Glomerular visceral epithelial cell (primary cell): ENCODE results near the gene C1orf226.
"Not testable (repeated sequence)": the region's sequence is repeated elsewhere in the genome, so short reads cannot be mapped to it uniquely, and the experiment has no call there.

Source experiments
- DNase-seq: peaks from one replicate; pipeline ENCODE4 v3.0.0-alpha.2; 2016; ENCODE audit errors: extremely low spot score

Gene C1orf226

DNA sequence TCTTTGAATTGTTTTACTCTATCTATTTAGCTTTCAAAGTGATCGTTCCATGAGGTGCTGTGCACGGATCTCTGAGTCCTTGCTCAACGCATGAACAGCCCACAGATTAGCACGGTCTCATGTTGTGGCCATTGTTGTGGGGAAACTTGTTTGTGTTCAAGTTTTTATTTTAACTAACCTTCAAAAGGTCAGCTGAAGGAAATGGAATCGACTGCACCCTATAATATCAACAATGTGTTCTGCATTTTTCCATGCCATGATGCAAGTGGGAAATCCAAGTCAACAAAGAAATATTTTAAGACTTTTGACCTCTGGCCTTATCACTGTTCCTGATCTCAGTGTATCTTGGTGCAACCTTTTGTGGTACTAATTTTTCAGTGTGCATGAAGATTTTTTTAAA lies 24.3 kb downstream of the C1orf226 start:
- DNase-seq = no peak

DNA sequence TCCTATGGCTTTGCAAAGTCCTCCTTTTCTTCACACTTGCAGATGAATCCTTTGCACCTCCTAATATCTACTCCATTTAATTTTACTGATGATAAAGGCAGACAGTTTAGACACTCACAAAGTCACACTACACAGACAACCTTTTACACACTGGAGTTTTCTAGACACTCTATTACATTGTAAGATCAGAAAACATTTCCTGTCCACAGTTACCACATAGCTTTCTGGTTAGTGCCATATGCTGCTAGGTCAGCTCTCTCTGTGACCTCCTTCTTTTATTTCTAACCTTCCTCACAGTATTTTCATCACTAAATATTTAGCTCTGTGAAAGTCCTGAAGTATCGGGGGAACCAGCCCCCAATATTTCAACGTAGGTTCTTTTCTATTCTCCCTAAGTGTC lies 25.3 kb downstream of the C1orf226 start:
- DNase-seq = no peak

DNA sequence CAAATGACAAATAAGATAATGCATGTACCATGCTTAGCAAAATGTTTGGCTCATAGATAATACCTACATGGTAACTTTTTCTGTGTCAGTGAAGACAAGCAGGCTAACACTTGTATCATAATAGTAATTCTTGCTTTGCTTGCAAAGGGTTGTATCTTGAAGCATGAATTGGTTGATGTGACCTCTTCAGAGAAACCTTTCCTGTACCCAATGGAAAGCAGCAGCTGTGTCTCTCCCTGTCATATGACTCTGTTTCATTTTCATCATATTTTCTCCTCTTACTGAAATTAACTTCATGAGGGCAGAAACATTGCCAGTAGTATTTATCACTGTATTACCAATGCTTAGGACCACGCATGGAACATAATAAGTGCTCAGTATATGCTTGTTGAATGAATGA lies 26.0 kb downstream of the C1orf226 start:
- DNase-seq = no peak

DNA sequence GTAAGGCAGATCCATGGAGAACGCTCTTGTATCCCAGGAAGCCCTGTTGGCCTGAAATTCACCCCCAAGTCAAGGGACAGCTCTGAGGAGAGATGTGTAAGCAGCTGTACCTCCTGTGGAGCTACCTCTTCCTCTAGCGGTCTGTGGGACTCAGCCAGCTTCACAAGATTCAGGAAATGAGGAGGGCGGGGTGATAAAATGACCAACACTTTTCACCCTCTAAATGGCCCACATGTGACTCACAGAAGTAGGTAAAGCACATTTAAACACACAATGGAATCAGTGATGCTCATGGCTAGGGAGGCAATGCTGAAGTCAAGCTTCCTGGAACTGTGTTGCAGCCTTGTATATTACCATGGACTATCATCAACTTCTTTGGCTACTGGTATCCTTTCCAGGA lies 30.5 kb downstream of the C1orf226 start, which contains the start of gene SH2D1B:
SH2D1B (minus strand) TSS at position 135 of the 400 bp plus-strand sequence; CDS start at position 15, 120 bp downstream.
- DNase-seq = no peak

DNA sequence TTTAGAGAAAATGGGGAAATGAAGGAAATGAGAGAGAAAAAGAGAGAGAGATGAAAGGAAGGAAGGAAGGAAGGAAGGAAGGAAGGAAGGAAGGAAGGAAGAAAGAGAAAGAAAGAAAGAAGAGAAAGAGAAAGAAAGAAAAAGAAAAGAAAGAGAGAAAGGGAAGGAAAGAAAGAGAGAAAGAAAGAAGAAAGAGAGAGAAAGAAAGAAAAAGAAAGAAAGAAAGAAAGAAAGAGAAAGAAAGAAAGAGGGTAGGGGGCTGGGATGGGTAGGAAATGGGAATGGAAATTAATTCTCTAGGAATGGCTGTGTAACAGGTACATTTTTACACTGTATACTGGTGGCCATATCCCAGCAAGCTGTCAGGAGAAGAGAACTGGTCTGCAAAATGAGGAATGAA lies 34.7 kb downstream of the C1orf226 start:
- no peak for DNase-seq

DNA sequence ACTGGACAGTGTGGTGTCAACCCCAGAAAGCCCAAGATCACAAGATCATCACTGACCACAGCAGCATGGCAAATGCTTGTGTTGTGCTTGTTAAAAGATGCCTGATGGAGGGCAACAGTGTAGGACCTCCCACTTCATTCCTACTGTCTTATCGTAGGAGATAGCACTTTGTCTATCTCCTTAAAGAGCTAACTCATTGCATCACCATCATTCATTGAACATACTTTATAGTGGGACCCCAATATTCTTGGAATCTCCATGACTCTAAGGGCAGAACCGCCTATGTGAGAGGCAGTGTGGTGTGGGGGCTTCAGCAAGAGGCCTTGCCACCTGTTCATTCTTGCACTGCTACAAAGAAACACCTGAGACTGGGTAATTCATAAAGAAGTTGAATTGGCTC lies 35.4 kb downstream of the C1orf226 start:
- DNase-seq = no peak

DNA sequence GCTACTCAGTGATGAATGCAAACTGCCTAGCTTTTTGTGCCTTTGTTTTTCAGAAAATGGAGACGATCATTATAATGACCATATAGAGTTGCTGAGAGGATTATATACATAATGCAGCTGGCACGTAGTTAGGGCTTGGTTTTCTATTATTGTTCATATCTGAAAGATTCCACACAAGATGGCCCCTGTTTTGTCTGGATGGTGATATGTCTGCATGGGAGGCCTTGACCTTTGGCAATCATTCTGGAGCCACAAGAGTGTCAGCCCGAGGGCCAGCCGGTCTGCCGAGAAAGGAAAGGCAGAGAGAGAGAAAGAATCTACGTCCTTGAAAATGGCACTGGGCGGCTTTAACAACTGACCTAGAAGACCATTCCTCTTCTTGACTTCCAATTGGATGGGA lies 36.1 kb downstream of the C1orf226 start:
- no peak for DNase-seq

DNA sequence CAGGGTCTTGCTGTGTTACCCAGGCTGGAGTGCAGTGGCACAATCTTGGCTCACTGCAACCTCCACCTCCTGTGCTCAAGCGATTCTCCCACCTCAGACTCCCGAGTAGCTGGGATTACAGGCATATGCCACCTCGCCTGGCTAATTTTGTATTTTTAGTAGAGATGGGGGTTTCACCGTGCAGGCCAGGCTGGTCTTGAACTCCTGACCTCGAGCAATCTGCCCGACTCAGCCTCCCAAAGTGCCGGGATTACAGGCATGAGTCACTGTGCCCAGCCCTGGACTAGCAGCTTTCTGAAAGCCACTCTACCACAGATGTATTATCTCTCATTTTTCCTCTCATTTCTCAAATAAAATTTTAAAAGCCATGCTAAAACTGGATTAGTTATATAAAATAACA lies 37.1 kb downstream of the C1orf226 start:
- DNase-seq = not testable (repeated sequence)

DNA sequence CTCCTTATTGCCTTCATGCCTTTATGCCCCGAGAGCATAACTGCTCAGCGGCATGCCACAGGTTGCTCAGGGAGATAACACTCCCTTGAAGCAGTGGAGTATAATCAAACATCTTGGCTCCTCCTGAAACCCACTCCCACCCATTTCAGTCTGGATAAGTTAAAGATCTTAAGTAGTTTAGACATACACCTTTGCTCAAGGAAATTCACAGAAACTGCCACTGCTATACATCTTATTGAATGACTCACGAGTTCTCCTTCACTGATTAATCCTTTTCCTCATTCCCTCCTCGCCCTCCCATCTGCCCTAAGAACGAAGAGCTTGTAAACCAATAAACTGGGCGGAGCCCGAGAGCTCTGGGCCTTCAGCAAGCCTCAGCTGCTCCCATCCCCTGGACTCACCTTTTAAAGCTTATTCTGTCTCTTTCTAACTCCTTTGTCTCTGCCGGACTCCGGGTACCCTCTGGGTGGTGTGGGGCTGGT lies 38.0 kb downstream of the C1orf226 start:
- DNase-seq = not testable (repeated sequence)

DNA sequence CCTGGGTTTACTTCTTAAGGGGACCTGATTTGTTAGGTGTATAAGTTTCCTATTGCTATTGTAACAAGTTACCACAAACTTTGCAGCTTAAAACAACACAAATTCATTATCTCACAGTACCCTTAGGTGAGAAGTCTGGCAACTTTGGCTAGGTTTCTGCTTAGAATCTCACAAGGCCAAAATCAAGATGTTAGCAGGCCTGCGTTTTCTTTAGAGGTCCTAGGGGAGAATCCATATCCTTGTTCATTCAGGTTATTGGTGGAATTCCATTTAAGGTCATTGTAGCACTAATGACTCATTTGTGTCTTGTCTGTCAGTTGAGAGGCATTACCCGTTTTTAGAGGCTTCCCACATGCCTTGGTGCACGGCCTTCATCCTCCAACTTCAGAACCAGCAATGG lies 38.6 kb downstream of the C1orf226 start:
- no peak for DNase-seq

DNA sequence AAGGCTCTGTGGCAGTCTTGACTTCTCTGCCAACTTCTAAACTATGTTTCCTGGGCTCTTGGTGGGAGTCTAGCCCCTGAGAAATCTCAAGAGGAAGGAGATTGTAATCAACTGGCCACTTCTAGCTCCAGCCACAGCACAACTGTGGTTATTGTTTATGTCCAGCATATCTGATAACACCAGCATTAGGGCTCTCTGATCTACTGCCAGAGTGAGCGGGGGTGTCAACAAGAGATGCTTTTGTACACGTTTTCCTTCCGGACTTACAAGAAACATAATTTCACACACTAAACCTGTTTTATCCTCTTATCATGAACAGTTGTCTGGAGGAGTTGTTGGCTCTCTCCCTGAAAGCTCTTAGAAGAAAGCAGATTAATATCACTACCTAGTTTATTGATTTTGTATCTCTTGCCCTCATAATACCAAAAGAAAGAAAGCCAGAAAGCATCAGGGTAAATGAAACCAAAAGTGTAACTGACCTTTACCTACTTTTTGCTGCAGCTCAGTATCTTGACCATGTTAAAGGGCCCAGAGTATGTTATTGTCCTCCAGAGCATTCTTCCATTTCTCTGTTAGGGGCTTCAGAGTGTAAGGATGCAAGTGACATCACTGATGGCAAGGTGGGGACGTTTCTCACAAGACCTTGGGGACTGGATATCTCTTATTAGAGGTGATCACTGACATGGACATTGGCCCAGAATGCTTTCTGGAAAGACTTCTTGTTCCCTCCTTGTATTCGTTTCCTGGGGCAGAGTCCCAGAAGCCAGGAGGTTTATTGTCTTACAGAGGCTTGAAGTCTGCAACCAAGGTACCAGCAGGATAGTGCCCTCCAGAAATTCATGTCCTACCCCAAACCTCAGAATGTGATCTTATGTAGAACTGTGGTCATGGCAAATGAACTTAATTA lies 40.0 kb downstream of the C1orf226 start:
- no peak for DNase-seq

DNA sequence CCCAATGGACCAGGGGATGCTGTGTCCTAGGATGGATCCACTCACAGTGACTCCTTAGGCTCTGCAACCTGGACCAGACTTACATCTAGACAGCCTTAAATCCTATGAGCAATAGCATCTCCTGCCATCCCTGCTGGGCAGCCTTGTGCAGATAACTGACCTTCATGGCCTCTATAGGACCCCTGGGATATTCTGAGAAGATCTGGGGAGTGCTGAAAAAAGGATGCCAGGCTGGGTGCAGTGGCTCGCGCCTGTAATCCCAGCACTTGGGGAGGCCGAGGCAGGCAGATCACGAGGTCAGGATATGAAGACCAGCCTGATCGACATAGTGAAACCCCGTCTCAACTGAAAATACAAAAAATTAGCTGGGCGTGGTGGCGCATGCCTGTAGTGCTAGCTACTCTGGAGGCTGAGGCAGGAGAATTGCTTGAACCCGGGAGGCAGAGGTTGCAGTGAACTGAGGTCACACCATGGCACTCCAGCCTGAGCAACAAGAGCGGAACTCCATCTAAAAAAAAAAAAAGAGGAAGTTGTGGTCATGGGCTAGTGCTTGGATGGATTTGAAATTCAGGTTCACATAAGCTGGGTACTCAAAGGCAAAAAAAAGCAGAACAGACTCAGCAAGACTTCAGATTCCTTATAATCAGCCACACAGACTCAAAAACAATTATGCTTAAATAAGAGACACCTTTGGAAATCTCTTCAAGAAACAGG lies 41.3 kb downstream of the C1orf226 start:
- DNase-seq = no peak

DNA sequence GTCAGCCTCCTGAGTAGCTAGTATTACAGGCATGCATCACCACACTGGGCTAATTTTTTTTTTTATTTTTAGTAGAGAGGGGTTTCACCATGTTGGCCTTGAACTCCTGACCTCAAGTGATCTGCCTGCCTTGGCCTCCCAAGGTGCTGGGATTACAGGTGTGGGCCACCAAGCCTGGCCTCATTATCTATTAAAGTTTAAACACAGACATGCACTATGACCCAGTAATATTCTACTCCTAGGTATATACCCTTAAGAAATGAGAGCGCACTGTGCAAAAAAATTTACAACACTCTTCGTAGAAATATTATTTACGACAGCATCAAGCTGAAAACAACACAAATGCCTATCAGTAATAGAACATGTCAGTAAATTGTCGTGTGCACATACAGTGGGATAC lies 49.1 kb downstream of the C1orf226 start:
- DNase-seq = no peak

DNA sequence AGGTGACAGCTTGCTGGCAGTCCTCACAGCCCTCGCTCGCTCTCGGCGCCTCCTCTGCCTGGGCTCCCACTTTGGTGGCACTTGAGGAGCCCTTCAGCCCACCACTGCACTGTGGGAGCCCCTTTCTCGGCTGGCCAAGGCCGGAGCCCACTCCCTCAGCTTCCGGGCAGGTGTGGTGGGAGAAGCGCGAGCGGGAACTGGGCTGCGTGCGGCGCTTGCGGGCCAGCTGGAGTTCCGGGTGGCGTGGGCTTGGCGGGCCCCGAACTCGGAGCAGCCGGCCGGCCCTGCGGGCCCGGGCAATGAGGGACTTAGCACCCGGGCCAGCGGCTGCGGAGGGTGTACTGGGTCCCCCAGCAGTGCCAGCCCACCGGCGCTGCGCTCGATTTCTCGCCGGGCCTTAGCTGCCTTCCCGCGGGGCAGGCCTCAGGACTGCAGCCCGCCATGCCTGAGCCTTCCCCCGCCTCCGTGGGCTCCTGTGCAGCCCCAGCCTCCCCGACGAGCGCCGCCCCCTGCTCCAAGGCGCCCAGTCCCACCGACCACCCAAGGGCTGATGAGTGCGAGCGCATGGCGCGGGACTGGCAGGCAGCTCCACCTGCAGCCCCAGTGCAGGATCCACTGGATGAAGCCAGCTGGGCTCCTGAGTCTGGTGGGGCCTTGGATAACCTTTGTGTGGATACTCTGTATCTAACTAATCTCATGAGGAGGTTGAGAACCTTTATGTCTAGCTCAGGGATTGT lies 51.6 kb downstream of the C1orf226 start:
- DNase-seq = not testable (repeated sequence)
